GM23338 (cell line): ENCODE data around the gene TUB.

Experiments used
- CREB1 ChIP-seq: fragments of 250-450 bp; sonication (Bioruptor Pico); IDR thresholded peaks from 2 replicates; pipeline ENCODE4 v1.5.0; 2020; ENCODE audit warnings: low read depth, mild to moderate bottlenecking, moderate library complexity
- TF ChIP-seq, protein P1 (sequence below): IDR thresholded peaks from one replicate; pipeline ENCODE4 v1.6.1; 2018; ENCODE audit warnings: antibody characterized with exemption; ENCODE audit not compliant: unreplicated experiment

DNA sequence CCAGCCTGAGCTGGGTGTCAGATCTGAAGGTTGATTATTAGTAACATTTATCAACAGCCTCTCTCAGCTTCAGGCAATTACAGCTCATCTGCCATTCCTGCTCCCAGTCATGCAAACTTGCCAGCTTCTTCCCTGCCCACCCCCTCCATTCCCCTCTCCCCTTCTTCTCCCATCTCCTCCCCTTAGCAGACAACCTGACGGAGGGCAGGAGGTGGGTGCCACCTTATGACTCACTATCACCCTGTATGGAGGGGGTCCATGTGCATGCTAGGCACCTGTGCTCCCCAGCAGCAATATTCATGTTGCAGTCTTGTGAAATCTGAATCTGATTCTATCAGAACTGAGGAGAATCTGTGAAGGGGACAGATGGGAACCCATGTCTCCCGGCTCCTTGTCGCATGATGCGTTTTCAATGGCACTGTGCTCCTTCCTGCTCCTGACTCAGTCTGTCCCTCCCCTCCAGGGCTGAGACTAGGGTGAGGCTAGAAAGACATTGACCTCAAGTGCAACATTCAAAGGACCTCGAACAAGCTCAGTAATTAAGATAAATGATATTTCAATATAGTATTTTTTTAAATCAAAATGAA lies 46.3 kb upstream of the TUB start:
- TF ChIP-seq CREB1 (CRISPR knock-in tag) = no peak
- TF ChIP-seq, protein P1, sequence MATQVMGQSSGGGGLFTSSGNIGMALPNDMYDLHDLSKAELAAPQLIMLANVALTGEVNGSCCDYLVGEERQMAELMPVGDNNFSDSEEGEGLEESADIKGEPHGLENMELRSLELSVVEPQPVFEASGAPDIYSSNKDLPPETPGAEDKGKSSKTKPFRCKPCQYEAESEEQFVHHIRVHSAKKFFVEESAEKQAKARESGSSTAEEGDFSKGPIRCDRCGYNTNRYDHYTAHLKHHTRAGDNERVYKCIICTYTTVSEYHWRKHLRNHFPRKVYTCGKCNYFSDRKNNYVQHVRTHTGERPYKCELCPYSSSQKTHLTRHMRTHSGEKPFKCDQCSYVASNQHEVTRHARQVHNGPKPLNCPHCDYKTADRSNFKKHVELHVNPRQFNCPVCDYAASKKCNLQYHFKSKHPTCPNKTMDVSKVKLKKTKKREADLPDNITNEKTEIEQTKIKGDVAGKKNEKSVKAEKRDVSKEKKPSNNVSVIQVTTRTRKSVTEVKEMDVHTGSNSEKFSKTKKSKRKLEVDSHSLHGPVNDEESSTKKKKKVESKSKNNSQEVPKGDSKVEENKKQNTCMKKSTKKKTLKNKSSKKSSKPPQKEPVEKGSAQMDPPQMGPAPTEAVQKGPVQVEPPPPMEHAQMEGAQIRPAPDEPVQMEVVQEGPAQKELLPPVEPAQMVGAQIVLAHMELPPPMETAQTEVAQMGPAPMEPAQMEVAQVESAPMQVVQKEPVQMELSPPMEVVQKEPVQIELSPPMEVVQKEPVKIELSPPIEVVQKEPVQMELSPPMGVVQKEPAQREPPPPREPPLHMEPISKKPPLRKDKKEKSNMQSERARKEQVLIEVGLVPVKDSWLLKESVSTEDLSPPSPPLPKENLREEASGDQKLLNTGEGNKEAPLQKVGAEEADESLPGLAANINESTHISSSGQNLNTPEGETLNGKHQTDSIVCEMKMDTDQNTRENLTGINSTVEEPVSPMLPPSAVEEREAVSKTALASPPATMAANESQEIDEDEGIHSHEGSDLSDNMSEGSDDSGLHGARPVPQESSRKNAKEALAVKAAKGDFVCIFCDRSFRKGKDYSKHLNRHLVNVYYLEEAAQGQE = no peak
